Dermis blood vessel endothelial cell (primary cell): ENCODE data around the gene CCDC117. TPM values are rescaled to one million over a fixed set of nuclear protein-coding genes. Genes with fewer than 3 reads are reported as not detected.

Experiments used
- DNase-seq: peaks from one replicate; pipeline ENCODE4 v3.0.0; 2010
- total RNA-seq: library from RNA; depleted of rRNA; stranded (reverse); fragments of >200 nt; gene quantifications from 2 replicates; pipeline ENCODE4 v1.2.3, GENCODE V29; 2014

CCDC117 gene
- total RNA-seq, 1 donor from 2014 or later: 23.8 TPM

DNA sequence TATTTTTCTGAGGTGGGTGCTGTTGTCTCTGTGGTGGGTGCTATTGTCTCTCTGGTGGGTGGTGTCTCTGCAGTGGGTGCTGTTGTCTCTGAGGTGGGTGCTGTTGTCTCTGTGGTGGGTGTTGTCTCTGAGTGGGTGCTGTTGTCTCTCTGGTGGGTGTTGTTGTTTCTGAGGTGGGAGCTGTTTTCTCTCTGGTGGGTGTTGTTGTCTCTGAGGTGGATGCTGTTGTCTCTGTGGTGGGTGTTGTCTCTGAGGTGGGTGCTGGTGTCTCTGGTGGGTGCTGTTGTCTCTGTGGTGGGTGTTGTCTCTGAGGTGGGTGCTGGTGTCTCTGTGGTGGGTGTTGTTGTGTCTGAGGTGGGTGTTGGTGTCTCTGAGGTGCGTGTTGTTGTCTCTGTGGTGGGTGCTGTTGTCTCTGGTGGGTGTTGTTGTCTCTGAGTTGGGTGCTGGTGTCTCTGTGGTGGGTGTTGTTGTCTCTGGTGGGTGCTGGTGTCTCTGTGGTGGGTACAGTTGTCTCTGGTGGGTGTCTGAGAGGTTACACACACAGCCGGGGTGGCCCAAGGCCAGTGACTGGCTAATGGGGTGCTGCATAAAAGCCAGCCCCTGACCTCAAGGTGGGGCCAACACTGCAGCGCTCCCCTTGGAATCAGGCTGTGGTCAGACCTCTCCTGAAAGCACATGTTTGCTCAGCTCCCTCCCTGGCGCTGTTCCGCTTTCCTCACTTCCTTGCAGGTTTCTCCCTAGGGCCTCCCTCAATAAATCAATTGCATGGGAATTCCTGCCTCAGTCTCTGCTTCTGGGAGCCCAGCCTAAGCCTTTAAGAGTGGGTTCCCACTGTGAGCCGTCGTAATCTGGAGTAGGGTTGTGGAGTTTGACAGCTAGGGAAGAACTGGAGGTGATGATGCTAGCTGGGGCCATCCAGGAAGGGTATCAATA lies 58.9 kb downstream of the CCDC117 start:
- DNase-seq: no peak

GRCh38 chr22:28832731-28833130 lies 60.2 kb downstream of the CCDC117 start:
- no peak for DNase-seq

GRCh38 chr22:28833276-28833923 lies 60.9 kb downstream of the CCDC117 start:
- DNase-seq: no peak

GRCh38 chr22:28835630-28836189 lies 63.2 kb downstream of the CCDC117 start:
- DNase-seq: no peak

DNA sequence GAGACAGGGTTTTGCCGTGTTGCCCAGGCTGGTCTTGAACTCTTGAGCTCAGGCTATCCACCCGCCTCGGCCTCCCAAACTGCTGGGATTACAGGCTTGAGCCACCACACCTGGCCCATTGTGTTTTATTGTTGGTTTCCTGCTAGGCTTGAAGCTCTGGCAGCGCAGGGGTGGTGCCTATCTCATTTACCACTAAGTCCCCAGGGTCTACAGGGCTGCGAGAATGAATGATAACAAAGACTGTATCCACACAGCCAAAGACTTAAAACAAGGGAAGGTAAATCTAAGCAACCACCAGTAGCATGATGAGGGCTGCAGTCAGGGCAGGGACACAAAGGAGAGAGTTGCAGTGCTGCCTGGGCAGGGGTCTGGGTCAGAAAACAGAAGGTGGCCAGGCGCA lies 65.1 kb downstream of the CCDC117 start:
- DNase-seq: no peak

Other genes starting within 250 kb of the CCDC117 start
- 27.2 and 44.4 TPM in 2 replicates for gene TTC28, start 92.9 kb upstream of the CCDC117 start, total RNA-seq
- gene CHEK2, start 30.9 kb upstream of the CCDC117 start, total RNA-seq: 14.8 and 15.7 TPM in 2 replicates
- gene HSCB, start 30.7 kb upstream of the CCDC117 start, total RNA-seq: 12.5 and 19.9 TPM in 2 replicates
- gene XBP1, start 27.9 kb downstream of the CCDC117 start, total RNA-seq: 93.3 and 165 TPM in 2 replicates
- 2.6 and 3.2 TPM in 2 replicates for gene ZNRF3, start 110.9 kb downstream of the CCDC117 start, total RNA-seq